ENCODE results near the gene GATAD2A.

GATAD2A gene

GRCh38 chr19:19544257-19544953 lies 138.9 kb downstream of the GATAD2A start:
- TF ChIP-seq ZNF274 (IDR thresholded peaks at IDR 0.05; ENCODE audit: low read depth, low read length) (no peak), YY1 (IDR thresholded peaks at IDR 0.05; ENCODE audit: insufficient read depth, insufficient read length) (no peak), SUZ12 (IDR thresholded peaks at IDR 0.05; ENCODE audit: extremely low read depth, insufficient read depth, insufficient read length) (no peak)
- Histone ChIP-seq H3K4me1 (ENCODE audit: insufficient read depth, insufficient read length) (peaks cover 31% of the 10 kb centered on the region), H3K4me3 (ENCODE audit: insufficient read length, low read depth) (no peak overlapping the region), H3K27me3 (ENCODE audit: insufficient read depth, insufficient read length) (peaks cover 7% of the 10 kb centered on the region), H3K9ac (ENCODE audit: insufficient read length, low read depth) (no peak overlapping the region), H3K36me3 (ENCODE audit: insufficient read depth, insufficient read length, low read length) (peaks cover 42% of the 10 kb centered on the region), H3K9me3 (ENCODE audit: insufficient read depth, low read length) (no peaks in the 10 kb centered on the region)
- DNase-seq (ENCODE audit: low read depth, low spot score), result no peak

DNA sequence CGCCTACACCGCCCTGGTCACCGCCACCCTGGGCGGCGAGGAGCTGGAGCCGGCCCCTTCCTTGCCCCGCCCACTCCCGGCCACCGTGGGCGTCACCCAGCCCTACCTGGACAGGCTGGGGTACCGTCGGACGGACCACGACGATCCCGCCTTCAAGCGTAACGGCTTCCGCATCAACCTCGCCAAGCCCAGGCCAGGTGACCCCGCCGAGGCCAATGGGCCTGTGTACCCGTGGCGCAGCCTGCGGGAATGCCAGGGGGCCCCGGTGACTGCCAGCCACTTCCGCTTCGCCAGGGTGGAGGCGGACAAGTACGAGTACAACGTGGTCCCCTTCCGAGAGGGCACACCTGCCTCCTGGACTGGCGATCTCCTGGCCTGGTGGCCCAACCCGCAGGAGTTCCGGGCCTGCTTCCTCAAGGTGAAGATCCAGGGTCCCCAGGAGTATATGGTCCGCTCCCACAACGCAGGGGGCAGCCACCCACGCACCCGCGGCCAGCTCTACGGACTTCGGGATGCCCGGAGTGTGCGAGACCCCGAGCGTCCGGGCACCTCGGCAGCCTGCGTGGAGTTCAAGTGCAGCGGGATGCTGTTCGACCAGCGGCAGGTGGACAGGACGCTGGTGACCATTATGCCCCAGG lies 139.6 kb downstream of the GATAD2A start:
- peaks cover 30% of the 10 kb centered on the region for H3K4me1 ChIP-seq (ENCODE audit: insufficient read depth, insufficient read length)
- H3K9me3 ChIP-seq (ENCODE audit: insufficient read depth, low read length), result no peaks in the 10 kb centered on the region
- H3K9ac ChIP-seq (ENCODE audit: insufficient read length, low read depth), result no peak overlapping the region
- DNase-seq (ENCODE audit: low read depth, low spot score), result no peak
- H3K36me3 ChIP-seq (ENCODE audit: insufficient read depth, insufficient read length, low read length), result peaks cover 42% of the 10 kb centered on the region
- H3K4me3 ChIP-seq (ENCODE audit: insufficient read length, low read depth), result no peak overlapping the region
- TF ChIP-seq ZNF274 (IDR thresholded peaks at IDR 0.05; ENCODE audit: low read depth, low read length) (no peak), YY1 (IDR thresholded peaks at IDR 0.05; ENCODE audit: insufficient read depth, insufficient read length) (no peak), SUZ12 (IDR thresholded peaks at IDR 0.05; ENCODE audit: extremely low read depth, insufficient read depth, insufficient read length) (no peak)
- H3K27me3 ChIP-seq (ENCODE audit: insufficient read depth, insufficient read length), result peaks cover 4% of the 10 kb centered on the region

GRCh38 chr19:19545707-19546106 lies 140.2 kb downstream of the GATAD2A start:
- H3K9ac ChIP-seq (ENCODE audit: insufficient read length, low read depth), result no peak overlapping the region
- TF ChIP-seq SUZ12 (IDR thresholded peaks at IDR 0.05; ENCODE audit: extremely low read depth, insufficient read depth, insufficient read length), result no peak
- no peak for TF ChIP-seq YY1 (IDR thresholded peaks at IDR 0.05; ENCODE audit: insufficient read depth, insufficient read length)
- no peak for TF ChIP-seq ZNF274 (IDR thresholded peaks at IDR 0.05; ENCODE audit: low read depth, low read length)
- peaks cover 1% of the 10 kb centered on the region for H3K27me3 ChIP-seq (ENCODE audit: insufficient read depth, insufficient read length)
- DNase-seq (ENCODE audit: low read depth, low spot score), result no peak
- peaks cover 30% of the 10 kb centered on the region for H3K4me1 ChIP-seq (ENCODE audit: insufficient read depth, insufficient read length)
- H3K9me3 ChIP-seq (ENCODE audit: insufficient read depth, low read length), result no peaks in the 10 kb centered on the region
- H3K4me3 ChIP-seq (ENCODE audit: insufficient read length, low read depth), result no peak overlapping the region
- H3K36me3 ChIP-seq (ENCODE audit: insufficient read depth, insufficient read length, low read length), result peaks cover 42% of the 10 kb centered on the region

DNA sequence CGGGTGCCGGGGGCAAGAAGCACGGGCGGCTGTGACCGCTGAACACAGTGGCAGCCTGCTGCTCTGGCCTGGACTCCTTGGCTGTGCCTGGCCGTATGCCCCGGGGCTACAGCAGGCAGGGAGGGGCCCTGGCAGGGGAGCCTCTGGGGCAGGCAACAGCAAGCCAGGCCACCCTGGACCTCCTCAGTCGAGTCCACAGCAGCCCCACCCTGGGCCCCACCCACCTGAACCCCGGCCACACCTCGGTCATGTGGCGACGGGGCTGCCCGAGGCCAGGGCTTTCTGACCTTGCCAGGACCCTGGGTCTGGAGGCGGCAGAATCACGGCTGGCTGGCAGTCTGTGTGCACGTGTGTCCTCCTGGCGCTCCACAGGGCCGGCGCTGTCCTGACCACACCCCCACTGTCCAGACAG lies 141.3 kb downstream of the GATAD2A start:
- H3K9ac ChIP-seq (ENCODE audit: insufficient read length, low read depth), result peak overlapping the region; percentile 21
- peaks cover 29% of the 10 kb centered on the region for H3K4me1 ChIP-seq (ENCODE audit: insufficient read depth, insufficient read length)
- no peaks in the 10 kb centered on the region for H3K27me3 ChIP-seq (ENCODE audit: insufficient read depth, insufficient read length)
- no peak for TF ChIP-seq ZNF274 (IDR thresholded peaks at IDR 0.05; ENCODE audit: low read depth, low read length)
- no peak for TF ChIP-seq YY1 (IDR thresholded peaks at IDR 0.05; ENCODE audit: insufficient read depth, insufficient read length)
- TF ChIP-seq SUZ12 (IDR thresholded peaks at IDR 0.05; ENCODE audit: extremely low read depth, insufficient read depth, insufficient read length), result no peak
- H3K36me3 ChIP-seq (ENCODE audit: insufficient read depth, insufficient read length, low read length), result peaks cover 42% of the 10 kb centered on the region
- DNase-seq (ENCODE audit: low read depth, low spot score), result no peak
- no peak overlapping the region for H3K4me3 ChIP-seq (ENCODE audit: insufficient read length, low read depth)
- H3K9me3 ChIP-seq (ENCODE audit: insufficient read depth, low read length), result no peaks in the 10 kb centered on the region

DNA sequence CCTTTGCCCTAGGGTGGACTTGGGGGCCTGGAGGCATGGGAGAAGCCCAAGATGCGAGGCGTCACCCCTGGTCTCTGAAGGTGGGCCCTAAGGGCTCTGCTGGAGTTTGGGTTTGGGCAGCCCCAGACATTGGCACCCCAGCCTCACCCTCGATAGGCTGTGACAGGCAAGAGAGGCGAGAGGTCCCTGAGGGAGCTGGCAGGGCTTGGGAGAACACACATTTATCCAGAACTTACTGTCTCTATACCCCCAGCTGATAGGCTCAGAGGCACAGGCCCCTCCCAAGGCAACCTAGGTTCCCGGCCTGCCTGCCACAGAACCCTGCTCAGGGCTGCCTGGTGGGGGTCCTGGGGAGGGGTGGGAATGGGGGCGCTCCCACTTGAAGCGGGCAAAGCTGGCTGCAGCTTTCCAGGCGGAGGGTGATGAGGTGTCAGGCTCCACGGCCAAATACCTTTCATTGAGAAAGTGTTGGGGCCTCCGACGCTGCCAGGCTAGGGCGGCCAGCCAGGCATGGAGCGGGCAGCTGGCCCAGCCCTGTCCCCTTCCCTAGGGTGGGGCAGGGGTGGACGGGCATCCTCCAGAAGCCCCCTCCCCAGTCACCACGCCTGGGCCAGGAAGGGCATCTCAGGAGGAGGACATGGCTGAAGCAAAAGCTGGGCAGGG lies 142.3 kb downstream of the GATAD2A start:
- no peak for TF ChIP-seq YY1 (IDR thresholded peaks at IDR 0.05; ENCODE audit: insufficient read depth, insufficient read length)
- Histone ChIP-seq H3K36me3 (ENCODE audit: insufficient read depth, insufficient read length, low read length) (peaks cover 39% of the 10 kb centered on the region), H3K4me3 (ENCODE audit: insufficient read length, low read depth) (no peak overlapping the region), H3K9ac (ENCODE audit: insufficient read length, low read depth) (peak overlapping the region; percentile 58), H3K27me3 (ENCODE audit: insufficient read depth, insufficient read length) (no peaks in the 10 kb centered on the region), H3K4me1 (ENCODE audit: insufficient read depth, insufficient read length) (peaks cover 34% of the 10 kb centered on the region), H3K9me3 (ENCODE audit: insufficient read depth, low read length) (no peaks in the 10 kb centered on the region)
- DNase-seq (ENCODE audit: low read depth, low spot score), result no peak

GRCh38 chr19:19548915-19549759 lies 143.7 kb downstream of the GATAD2A start:
- Histone ChIP-seq H3K27me3 (ENCODE audit: insufficient read depth, insufficient read length) (no peaks in the 10 kb centered on the region), H3K9ac (ENCODE audit: insufficient read length, low read depth) (no peak overlapping the region), H3K4me3 (ENCODE audit: insufficient read length, low read depth) (no peak overlapping the region), H3K9me3 (ENCODE audit: insufficient read depth, low read length) (no peaks in the 10 kb centered on the region), H3K4me1 (ENCODE audit: insufficient read depth, insufficient read length) (peaks cover 34% of the 10 kb centered on the region), H3K36me3 (ENCODE audit: insufficient read depth, insufficient read length, low read length) (peaks cover 26% of the 10 kb centered on the region)
- TF ChIP-seq ZNF274 (IDR thresholded peaks at IDR 0.05; ENCODE audit: low read depth, low read length) (no peak), YY1 (IDR thresholded peaks at IDR 0.05; ENCODE audit: insufficient read depth, insufficient read length) (no peak)
- no peak for DNase-seq (ENCODE audit: low read depth, low spot score)

Measured in NT2/D1 (cell line).